GM12864 (cell line): ENCODE results near the gene WDFY3.
"Not testable (repeated sequence)": the region's sequence is repeated elsewhere in the genome, so short reads cannot be mapped to it uniquely, and the experiment has no call there.

Source experiments
- DNase-seq: peaks from one replicate; pipeline ENCODE4 v3.0.0-alpha.2; 2011; ENCODE audit warnings: low read depth
- H3K4me3 ChIP-seq: 2 replicates; pipeline ENCODE4 v1.5.1; 2011; ENCODE audit warnings: mild to moderate bottlenecking, low read depth, low read length, control low read depth
- CTCF ChIP-seq: IDR thresholded peaks from 2 replicates; pipeline ENCODE4 v1.5.1; 2011; ENCODE audit warnings: low read depth, mild to moderate bottlenecking, moderate library complexity, low read length, control low read depth, inconsistent platforms; ENCODE audit errors: missing control alignments

WDFY3 gene

GRCh38 chr4:84666439-84666838 lies 300.1 kb downstream of the WDFY3 start:
- no peak for TF ChIP-seq CTCF
- DNase-seq, result no peak
- H3K4me3 ChIP-seq, result no peak overlapping the region

- not testable (repeated sequence) for DNase-seq, H3K4me3 ChIP-seq
These were observed 301.7 kb downstream of the WDFY3 start for GRCh38 chr4:84664767-84665166.

- no peak for DNase-seq
- no peak overlapping the region for H3K4me3 ChIP-seq
- no peak for TF ChIP-seq CTCF
These were observed 305.1 kb downstream of the WDFY3 start for GRCh38 chr4:84661191-84661939.

- no peak for DNase-seq
- no peak overlapping the region for H3K4me3 ChIP-seq
- no peak for TF ChIP-seq CTCF
These were observed 305.9 kb downstream of the WDFY3 start for GRCh38 chr4:84660606-84661005.

GRCh38 chr4:84652478-84652877 lies 314.0 kb downstream of the WDFY3 start:
- DNase-seq, result no peak
- no peak overlapping the region for H3K4me3 ChIP-seq
- TF ChIP-seq CTCF, result no peak

GRCh38 chr4:84651499-84651898 lies 315.0 kb downstream of the WDFY3 start:
- no peak for TF ChIP-seq CTCF
- no peak for DNase-seq
- no peak overlapping the region for H3K4me3 ChIP-seq

- no peak overlapping the region for H3K4me3 ChIP-seq
- no peak for TF ChIP-seq CTCF
- no peak for DNase-seq
These were observed 317.4 kb downstream of the WDFY3 start for GRCh38 chr4:84648863-84649647.
